Measurements from ENCODE around the gene VPS13A.

The VPS13A gene

DNA sequence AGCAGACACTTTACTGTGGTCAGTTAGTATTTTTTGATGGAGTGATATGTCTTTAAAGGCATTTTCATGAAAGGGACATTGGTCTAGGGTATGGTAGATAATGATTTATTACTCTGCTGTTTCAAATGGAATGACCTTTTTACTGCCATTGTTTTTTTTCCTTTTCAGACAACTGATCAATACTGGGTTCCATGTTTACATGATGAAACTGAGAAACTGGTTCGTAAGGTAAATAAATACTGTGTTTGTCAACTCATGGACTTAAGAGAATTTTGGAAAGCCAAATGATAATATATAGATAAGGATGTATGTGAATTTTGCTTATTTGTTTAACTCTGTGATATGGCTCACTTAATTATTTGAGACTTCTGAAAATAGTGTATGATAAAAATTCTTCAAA, 35.5 kb downstream of the VPS13A start:
- Histone ChIP-seq H3K79me2 (ENCODE audit: insufficient read depth, low read length) (no peaks in the 10 kb centered on the region), H4K20me1 (ENCODE audit: insufficient read depth, low read length) (no peaks in the 10 kb centered on the region), H3K4me2 (ENCODE audit: low read length) (no peak overlapping the region), H3K4me3 (ENCODE audit: low read depth, low read length, poor library complexity, severe bottlenecking) (no peak overlapping the region), H3K36me3 (ENCODE audit: insufficient read depth, low read length) (peaks cover 43% of the 10 kb centered on the region), H3K27me3 (ENCODE audit: insufficient read depth, low read length) (no peaks in the 10 kb centered on the region), H3K4me1 (ENCODE audit: insufficient read depth, low read length, severe bottlenecking) (no peaks in the 10 kb centered on the region), H3K9ac (ENCODE audit: low read length) (no peak overlapping the region), H2AFZ (ENCODE audit: low read length) (no peak overlapping the region), H3F3A (ENCODE audit: insufficient read depth, low read length) (no peaks in the 10 kb centered on the region), H3K9me2 (ENCODE audit: low read depth, low read length) (no peaks in the 10 kb centered on the region), H3K9me3 (ENCODE audit: low read length) (no peaks in the 10 kb centered on the region), H3K27ac (ENCODE audit: low read depth, low read length, poor library complexity, severe bottlenecking) (no peak overlapping the region)
- TF ChIP-seq EZH2 (IDR thresholded peaks at IDR 0.05; ENCODE audit: borderline replicate concordance, low read length), result no peak
- TF ChIP-seq, protein P1, sequence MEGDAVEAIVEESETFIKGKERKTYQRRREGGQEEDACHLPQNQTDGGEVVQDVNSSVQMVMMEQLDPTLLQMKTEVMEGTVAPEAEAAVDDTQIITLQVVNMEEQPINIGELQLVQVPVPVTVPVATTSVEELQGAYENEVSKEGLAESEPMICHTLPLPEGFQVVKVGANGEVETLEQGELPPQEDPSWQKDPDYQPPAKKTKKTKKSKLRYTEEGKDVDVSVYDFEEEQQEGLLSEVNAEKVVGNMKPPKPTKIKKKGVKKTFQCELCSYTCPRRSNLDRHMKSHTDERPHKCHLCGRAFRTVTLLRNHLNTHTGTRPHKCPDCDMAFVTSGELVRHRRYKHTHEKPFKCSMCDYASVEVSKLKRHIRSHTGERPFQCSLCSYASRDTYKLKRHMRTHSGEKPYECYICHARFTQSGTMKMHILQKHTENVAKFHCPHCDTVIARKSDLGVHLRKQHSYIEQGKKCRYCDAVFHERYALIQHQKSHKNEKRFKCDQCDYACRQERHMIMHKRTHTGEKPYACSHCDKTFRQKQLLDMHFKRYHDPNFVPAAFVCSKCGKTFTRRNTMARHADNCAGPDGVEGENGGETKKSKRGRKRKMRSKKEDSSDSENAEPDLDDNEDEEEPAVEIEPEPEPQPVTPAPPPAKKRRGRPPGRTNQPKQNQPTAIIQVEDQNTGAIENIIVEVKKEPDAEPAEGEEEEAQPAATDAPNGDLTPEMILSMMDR (IDR thresholded peaks at IDR 0.05; ENCODE audit: low read length), result no peak

- no peaks in the 10 kb centered on the region for H3K9me3 ChIP-seq (ENCODE audit: low read length)
Observed at GRCh38 chr9:77215874-77216273, 38.5 kb downstream of the VPS13A start.

GRCh38 chr9:77218612-77219011, 41.3 kb downstream of the VPS13A start:
- no peaks in the 10 kb centered on the region for H3K27me3 ChIP-seq (ENCODE audit: insufficient read depth, low read length)
- no peak overlapping the region for H3K9ac ChIP-seq (ENCODE audit: low read length)
- H4K20me1 ChIP-seq (ENCODE audit: insufficient read depth, low read length), result no peaks in the 10 kb centered on the region
- TF ChIP-seq, protein P1 (IDR thresholded peaks at IDR 0.05; ENCODE audit: low read length), result no peak
- TF ChIP-seq EZH2 (IDR thresholded peaks at IDR 0.05; ENCODE audit: borderline replicate concordance, low read length), result no peak
- no peak overlapping the region for H3K4me2 ChIP-seq (ENCODE audit: low read length)
- H3K9me3 ChIP-seq (ENCODE audit: low read length), result no peaks in the 10 kb centered on the region
- H3K27ac ChIP-seq (ENCODE audit: low read depth, low read length, poor library complexity, severe bottlenecking), result no peak overlapping the region
- no peaks in the 10 kb centered on the region for H3K9me2 ChIP-seq (ENCODE audit: low read depth, low read length)
- no peaks in the 10 kb centered on the region for H3K4me1 ChIP-seq (ENCODE audit: insufficient read depth, low read length, severe bottlenecking)
- H2AFZ ChIP-seq (ENCODE audit: low read length), result no peak overlapping the region
- no peaks in the 10 kb centered on the region for H3K79me2 ChIP-seq (ENCODE audit: insufficient read depth, low read length)
- no peaks in the 10 kb centered on the region for H3F3A ChIP-seq (ENCODE audit: insufficient read depth, low read length)
- H3K4me3 ChIP-seq (ENCODE audit: low read depth, low read length, poor library complexity, severe bottlenecking), result no peak overlapping the region
- peaks cover 30% of the 10 kb centered on the region for H3K36me3 ChIP-seq (ENCODE audit: insufficient read depth, low read length)

More at GRCh38 chr9:77215874-77216273, 38.5 kb downstream of the VPS13A start:
- Histone ChIP-seq H3K4me1 (ENCODE audit: insufficient read depth, low read length, severe bottlenecking) (no peaks in the 10 kb centered on the region), H3K27me3 (ENCODE audit: insufficient read depth, low read length) (no peaks in the 10 kb centered on the region), H3K27ac (ENCODE audit: low read depth, low read length, poor library complexity, severe bottlenecking) (no peak overlapping the region), H3K79me2 (ENCODE audit: insufficient read depth, low read length) (no peaks in the 10 kb centered on the region), H3K9me2 (ENCODE audit: low read depth, low read length) (no peaks in the 10 kb centered on the region), H2AFZ (ENCODE audit: low read length) (no peak overlapping the region), H3K4me3 (ENCODE audit: low read depth, low read length, poor library complexity, severe bottlenecking) (no peak overlapping the region), H3K4me2 (ENCODE audit: low read length) (no peak overlapping the region), H3K36me3 (ENCODE audit: insufficient read depth, low read length) (peaks cover 38% of the 10 kb centered on the region), H3K9ac (ENCODE audit: low read length) (no peak overlapping the region), H3F3A (ENCODE audit: insufficient read depth, low read length) (no peaks in the 10 kb centered on the region), H4K20me1 (ENCODE audit: insufficient read depth, low read length) (no peaks in the 10 kb centered on the region)
- TF ChIP-seq EZH2 (IDR thresholded peaks at IDR 0.05; ENCODE audit: borderline replicate concordance, low read length), result no peak
- TF ChIP-seq, protein P1 (IDR thresholded peaks at IDR 0.05; ENCODE audit: low read length), result peak; percentile 31; the same call in 1 of the 2 replicates

Measured in OCI-LY1 (cell line).